MM.1S (cell line): Measurements from ENCODE around the gene WT1.

ENCODE experiments used
- DNase-seq: peaks from one replicate; pipeline ENCODE4 v3.0.0-alpha.2; 2015
- H2AFZ ChIP-seq: fragments of 300-600 bp; sonication (generic); 2 replicates; pipeline ENCODE4 v1.6.0; 2016; ENCODE audit warnings: antibody characterized with exemption, low read length
- H3F3A ChIP-seq: fragments of 300-600 bp; sonication (generic); 2 replicates; pipeline ENCODE4 v1.6.1; 2016; ENCODE audit warnings: mild to moderate bottlenecking, antibody characterized with exemption, low read length, moderate library complexity, mixed read lengths; ENCODE audit not compliant: insufficient read depth
- H3K27ac ChIP-seq: fragments of 300-600 bp; sonication (generic); 2 replicates; pipeline ENCODE4 v1.5.1; 2016; ENCODE audit warnings: mild to moderate bottlenecking, low read length
- H3K27me3 ChIP-seq: fragments of 300-600 bp; sonication (generic); replicated peaks from 2 replicates; pipeline ENCODE4 v1.6.0; 2016; ENCODE audit warnings: low read length; ENCODE audit not compliant: insufficient read depth
- H3K36me3 ChIP-seq: fragments of 300-600 bp; sonication (generic); replicated peaks from 2 replicates; pipeline ENCODE4 v1.6.1; 2016; ENCODE audit warnings: mild to moderate bottlenecking, low read length, mixed read lengths; ENCODE audit not compliant: insufficient read depth
- H3K4me1 ChIP-seq: fragments of 300-600 bp; sonication (generic); 2 replicates; pipeline ENCODE4 v1.6.1; 2016; ENCODE audit warnings: low read length, mixed read lengths
- H3K4me2 ChIP-seq: fragments of 300-600 bp; sonication (generic); 2 replicates; pipeline ENCODE4 v1.6.0; 2016; ENCODE audit warnings: low read depth, low read length
- H3K4me3 ChIP-seq: fragments of 300-600 bp; sonication (generic); 2 replicates; pipeline ENCODE4 v1.5.1; 2016; ENCODE audit warnings: low read length, mixed read lengths
- H3K79me2 ChIP-seq: fragments of 300-600 bp; sonication (generic); 2 replicates; pipeline ENCODE4 v1.6.1; 2016; ENCODE audit warnings: mixed run types, low read length, mixed read lengths
- H3K9ac ChIP-seq: fragments of 300-600 bp; sonication (generic); 2 replicates; pipeline ENCODE4 v1.6.1; 2016; ENCODE audit warnings: low read length, mixed read lengths
- H3K9me2 ChIP-seq: fragments of 300-600 bp; sonication (generic); replicated peaks from 2 replicates; pipeline ENCODE4 v1.6.1; 2016; ENCODE audit warnings: mild to moderate bottlenecking, low read length, mixed read lengths; ENCODE audit not compliant: insufficient read depth
- H3K9me3 ChIP-seq: fragments of 300-600 bp; sonication (generic); replicated peaks from 2 replicates; pipeline ENCODE4 v1.6.1; 2016; ENCODE audit warnings: mild to moderate bottlenecking, low read length, mixed read lengths; ENCODE audit not compliant: insufficient read depth
- H4K20me1 ChIP-seq: fragments of 300-600 bp; sonication (generic); 2 replicates; pipeline ENCODE4 v1.6.1; 2016; ENCODE audit warnings: mild to moderate bottlenecking, low read length, moderate library complexity, mixed read lengths; ENCODE audit not compliant: insufficient read depth
- CTCF ChIP-seq: fragments of 300-600 bp; sonication (generic); IDR thresholded peaks from 2 replicates; pipeline ENCODE4 v1.5.1; 2016; ENCODE audit warnings: antibody characterized with exemption, low read length, mixed read lengths
- EZH2 ChIP-seq: fragments of 300-600 bp; sonication (generic); optimal IDR thresholded peaks from 2 replicates; pipeline ENCODE3; 2017; ENCODE audit warnings: low read depth, mild to moderate bottlenecking, antibody characterized with exemption, low read length, mixed read lengths
- EZH2phosphoT487 ChIP-seq: fragments of 300-600 bp; sonication (generic); IDR thresholded peaks from 2 replicates; pipeline ENCODE4 v1.6.1; 2018; ENCODE audit warnings: antibody characterized with exemption, low read length

Gene WT1

GRCh38 chr11:32382339-32383049 lies 52.8 kb downstream of the WT1 start:
- Histone ChIP-seq H4K20me1 (no peaks in the 10 kb centered on the region), H3K79me2 (no peaks in the 10 kb centered on the region), H3K9me3 (no peaks in the 10 kb centered on the region), H3K9ac (no peak overlapping the region), H3K9me2 (no peaks in the 10 kb centered on the region), H3K36me3 (no peaks in the 10 kb centered on the region), H3K27ac (no peak overlapping the region), H3K4me1 (no peaks in the 10 kb centered on the region), H3K4me2 (no peak overlapping the region), H2AFZ (no peak overlapping the region), H3K4me3 (no peak overlapping the region), H3F3A (no peaks in the 10 kb centered on the region), H3K27me3 (no peaks in the 10 kb centered on the region)
- no peak for DNase-seq
- no peak for TF ChIP-seq CTCF
- no peak for TF ChIP-seq EZH2phosphoT487
- TF ChIP-seq EZH2, result no peak

- Histone ChIP-seq H3F3A (no peaks in the 10 kb centered on the region), H3K4me2 (no peak overlapping the region), H3K27me3 (no peaks in the 10 kb centered on the region), H3K4me1 (no peaks in the 10 kb centered on the region), H3K9ac (no peak overlapping the region), H3K36me3 (no peaks in the 10 kb centered on the region), H2AFZ (no peak overlapping the region), H3K9me2 (no peaks in the 10 kb centered on the region), H3K4me3 (no peak overlapping the region), H3K9me3 (no peaks in the 10 kb centered on the region), H3K79me2 (no peaks in the 10 kb centered on the region), H4K20me1 (no peaks in the 10 kb centered on the region), H3K27ac (no peak overlapping the region)
- no peak for TF ChIP-seq CTCF
- DNase-seq, result no peak
Observed at GRCh38 chr11:32381179-32381578, 54.2 kb downstream of the WT1 start.

- Histone ChIP-seq H3F3A (no peaks in the 10 kb centered on the region), H3K9me3 (no peaks in the 10 kb centered on the region), H3K4me3 (no peak overlapping the region), H3K9ac (no peak overlapping the region), H3K79me2 (no peaks in the 10 kb centered on the region), H2AFZ (no peak overlapping the region), H3K36me3 (no peaks in the 10 kb centered on the region), H3K9me2 (no peaks in the 10 kb centered on the region), H4K20me1 (no peaks in the 10 kb centered on the region), H3K4me2 (no peak overlapping the region), H3K27me3 (no peaks in the 10 kb centered on the region), H3K4me1 (no peaks in the 10 kb centered on the region), H3K27ac (no peak overlapping the region)
- TF ChIP-seq EZH2phosphoT487, result no peak
- TF ChIP-seq CTCF, result no peak
- no peak for TF ChIP-seq EZH2
- no peak for DNase-seq
Observed at GRCh38 chr11:32379719-32380118, 55.6 kb downstream of the WT1 start.
